ENCODE data around the gene GRID2.

GRID2 gene

GRCh38 chr4:93747220-93747619, 1443.5 kb downstream of the GRID2 start:
- no peak for DNase-seq (ENCODE audit: low read depth, low spot score)

- no peak for DNase-seq (ENCODE audit: low read depth, low spot score)
Observed at GRCh38 chr4:93748373-93749291, 1444.9 kb downstream of the GRID2 start.

GRCh38 chr4:93749292-93749761, 1445.6 kb downstream of the GRID2 start:
- DNase-seq (ENCODE audit: low read depth, low spot score) = no peak

- no peak for DNase-seq (ENCODE audit: low read depth, low spot score)
Observed at GRCh38 chr4:93751411-93751810, 1447.6 kb downstream of the GRID2 start.

- no peak for DNase-seq (ENCODE audit: low read depth, low spot score)
Observed at GRCh38 chr4:93756101-93756500, 1452.3 kb downstream of the GRID2 start.

- no peak for DNase-seq (ENCODE audit: low read depth, low spot score)
Observed at GRCh38 chr4:93759506-93759905, 1455.7 kb downstream of the GRID2 start.

GRCh38 chr4:93760284-93760683, 1456.5 kb downstream of the GRID2 start:
- no peak for DNase-seq (ENCODE audit: low read depth, low spot score)

GRCh38 chr4:93761286-93761685, 1457.5 kb downstream of the GRID2 start:
- DNase-seq (ENCODE audit: low read depth, low spot score) = no peak

- peak; percentile 6 for DNase-seq (ENCODE audit: low read depth, low spot score)
Observed at GRCh38 chr4:93764639-93765246, 1461.0 kb downstream of the GRID2 start.

- no peak for DNase-seq (ENCODE audit: low read depth, low spot score)
Observed at GRCh38 chr4:93767917-93768316, 1464.2 kb downstream of the GRID2 start.

- DNase-seq (ENCODE audit: low read depth, low spot score) = no peak
Observed at GRCh38 chr4:93770201-93770600, 1466.4 kb downstream of the GRID2 start.

- DNase-seq (ENCODE audit: low read depth, low spot score) = no peak
Observed at GRCh38 chr4:93771640-93772411, 1468.1 kb downstream of the GRID2 start.

GRCh38 chr4:93772858-93773257, 1469.1 kb downstream of the GRID2 start:
- no peak for DNase-seq (ENCODE audit: low read depth, low spot score)

- DNase-seq (ENCODE audit: low read depth, low spot score) = no peak
Observed at GRCh38 chr4:93775551-93775950, 1471.8 kb downstream of the GRID2 start.

GRCh38 chr4:93776386-93777080, 1472.8 kb downstream of the GRID2 start:
- DNase-seq (ENCODE audit: low read depth, low spot score) = no peak

- DNase-seq (ENCODE audit: low read depth, low spot score) = no peak
Observed at GRCh38 chr4:93777081-93777460, 1473.3 kb downstream of the GRID2 start.

GRCh38 chr4:93779228-93779627, 1475.5 kb downstream of the GRID2 start:
- DNase-seq (ENCODE audit: low read depth, low spot score) = no peak

GRCh38 chr4:93780080-93780479, 1476.3 kb downstream of the GRID2 start:
- DNase-seq (ENCODE audit: low read depth, low spot score) = no peak

GRCh38 chr4:93781198-93781597, 1477.4 kb downstream of the GRID2 start:
- no peak for DNase-seq (ENCODE audit: low read depth, low spot score)

GRCh38 chr4:93786149-93786548, 1482.4 kb downstream of the GRID2 start:
- no peak for DNase-seq (ENCODE audit: low read depth, low spot score)

GRCh38 chr4:93788712-93789111, 1484.9 kb downstream of the GRID2 start:
- DNase-seq (ENCODE audit: low read depth, low spot score) = no peak
